WTC11 (cell line): Measurements from ENCODE around the gene GNLY. TPM values are rescaled to one million over a fixed set of nuclear protein-coding genes. Genes with fewer than 3 reads are reported as not detected.

ENCODE experiments used
- ATAC-seq: fragments of 200-7000 bp; cut with Tn5 transposase; 2 replicates; pipeline ENCODE4 v1.10.0; 2021; ENCODE audit warnings: mild to moderate bottlenecking, moderate library complexity
- CTCF ChIA-PET: fragments of 300-600 bp; sonication (Branson Sonifier 250); formaldehyde crosslinking; loops from one replicate; lab custom pipeline; 2021; ENCODE audit warnings: antibody characterized with exemption; lab: Charles Lee
- POLR2A ChIA-PET: fragments of 350-600 bp; sonication (Branson Sonifier 250); formaldehyde crosslinking; loops from one replicate; lab custom pipeline; 2021; ENCODE audit warnings: antibody characterized with exemption; lab: Charles Lee
- DNase-seq: peaks from one replicate; pipeline ENCODE4 v3.0.0; 2021; ENCODE audit warnings: low spot score
- H3K27ac Mint-ChIP-seq: 2 replicates; pipeline ENCODE4 v1.8.0; 2021; ENCODE audit warnings: mixed read lengths
- H3K27me3 Mint-ChIP-seq: 2 replicates; pipeline ENCODE4 v1.8.0; 2021; ENCODE audit warnings: low read depth, mild to moderate bottlenecking, moderate library complexity, mixed read lengths
- H3K36me3 Mint-ChIP-seq: 2 replicates; pipeline ENCODE4 v1.8.0; 2021; ENCODE audit warnings: mixed read lengths
- H3K4me1 Mint-ChIP-seq: 2 replicates; pipeline ENCODE4 v1.8.0; 2022; ENCODE audit warnings: mixed read lengths
- H3K4me3 Mint-ChIP-seq: 2 replicates; pipeline ENCODE4 v1.8.0; 2021; ENCODE audit warnings: mild to moderate bottlenecking, moderate library complexity, mixed read lengths
- H3K9me3 Mint-ChIP-seq: 2 replicates; pipeline ENCODE4 v1.8.0; 2021; ENCODE audit warnings: mixed read lengths
- E2F4 ChIP-seq: sonication (generic); formaldehyde crosslinking; IDR thresholded peaks from 2 replicates; pipeline ENCODE4 v1.8.1; 2022; ENCODE audit warnings: low read depth, mild to moderate bottlenecking, moderate library complexity, missing genetic modification reagents, borderline replicate concordance
- E2F5 ChIP-seq: sonication (generic); formaldehyde crosslinking; IDR thresholded peaks from 2 replicates; pipeline ENCODE4 v1.8.1; 2022; ENCODE audit warnings: mild to moderate bottlenecking, moderate library complexity, missing genetic modification reagents
- EMX1 ChIP-seq: fragments of 250-450 bp; sonication (Bioruptor Pico); IDR thresholded peaks from 2 replicates; pipeline ENCODE4 v1.8.0; 2021; ENCODE audit warnings: mild to moderate bottlenecking
- ETV6 ChIP-seq: sonication (generic); formaldehyde crosslinking; IDR thresholded peaks from 2 replicates; pipeline ENCODE4 v1.8.1; 2022; ENCODE audit warnings: mild to moderate bottlenecking, missing genetic modification reagents
- FOXJ3 ChIP-seq: sonication (generic); formaldehyde crosslinking; IDR thresholded peaks from 2 replicates; pipeline ENCODE4 v1.9.0; 2021; ENCODE audit warnings: missing genetic modification reagents, mild to moderate bottlenecking, borderline replicate concordance
- GABPB1 ChIP-seq: sonication (generic); formaldehyde crosslinking; IDR thresholded peaks from 2 replicates; pipeline ENCODE4 v1.8.1; 2023; ENCODE audit warnings: mild to moderate bottlenecking, missing genetic modification reagents
- JAZF1 ChIP-seq: fragments of 250-450 bp; sonication (Bioruptor Pico); IDR thresholded peaks from 2 replicates; pipeline ENCODE4 v1.9.0; 2021; ENCODE audit warnings: moderate library complexity, mild to moderate bottlenecking, inconsistent platforms
- MXD4 ChIP-seq: fragments of 250-450 bp; sonication (Bioruptor Pico); IDR thresholded peaks from 2 replicates; pipeline ENCODE4 v1.8.0; 2021; ENCODE audit warnings: mild to moderate bottlenecking, moderate library complexity, borderline replicate concordance
- MYBL2 ChIP-seq: sonication (generic); formaldehyde crosslinking; IDR thresholded peaks from 2 replicates; pipeline ENCODE4 v1.8.1; 2023; ENCODE audit warnings: mild to moderate bottlenecking, moderate library complexity, missing genetic modification reagents
- NFE2L1 ChIP-seq: sonication (generic); formaldehyde crosslinking; IDR thresholded peaks from 2 replicates; pipeline ENCODE4 v1.8.1; 2023; ENCODE audit warnings: missing genetic modification reagents
- NR2C2 ChIP-seq: sonication (generic); formaldehyde crosslinking; IDR thresholded peaks from 2 replicates; pipeline ENCODE4 v1.8.0; 2022; ENCODE audit warnings: mild to moderate bottlenecking, missing genetic modification reagents
- NR3C1 ChIP-seq: sonication (generic); formaldehyde crosslinking; conservative IDR thresholded peaks from 2 replicates; pipeline ENCODE4 v1.8.1; 2023; ENCODE audit warnings: low read depth, mild to moderate bottlenecking, missing genetic modification reagents
- OVOL2 ChIP-seq: fragments of 250-450 bp; sonication (Bioruptor Pico); IDR thresholded peaks from 2 replicates; pipeline ENCODE4 v1.9.0; 2021; ENCODE audit warnings: mild to moderate bottlenecking, borderline replicate concordance
- PREB ChIP-seq: sonication (generic); formaldehyde crosslinking; IDR thresholded peaks from 2 replicates; pipeline ENCODE4 v1.8.1; 2022; ENCODE audit warnings: mild to moderate bottlenecking, missing genetic modification reagents, moderate library complexity, borderline replicate concordance
- RELA ChIP-seq: sonication (generic); formaldehyde crosslinking; IDR thresholded peaks from 2 replicates; pipeline ENCODE4 v1.8.1; 2022; ENCODE audit warnings: missing genetic modification reagents, mild to moderate bottlenecking, borderline replicate concordance
- RORB ChIP-seq: fragments of 250-450 bp; sonication (Bioruptor Pico); IDR thresholded peaks from 2 replicates; pipeline ENCODE4 v1.9.0; 2021; ENCODE audit warnings: mild to moderate bottlenecking
- SMAD3 ChIP-seq: sonication (generic); formaldehyde crosslinking; IDR thresholded peaks from 2 replicates; pipeline ENCODE4 v1.8.0; 2022; ENCODE audit warnings: missing genetic modification reagents, mild to moderate bottlenecking, borderline replicate concordance
- SOX15 ChIP-seq: fragments of 250-450 bp; sonication (Bioruptor Pico); IDR thresholded peaks from 2 replicates; pipeline ENCODE4 v1.9.0; 2021; ENCODE audit warnings: mild to moderate bottlenecking
- TEAD4 ChIP-seq: sonication (generic); formaldehyde crosslinking; IDR thresholded peaks from 2 replicates; pipeline ENCODE4 v1.8.0; 2022; ENCODE audit warnings: mild to moderate bottlenecking, missing genetic modification reagents
- USF1 ChIP-seq: sonication (generic); formaldehyde crosslinking; IDR thresholded peaks from 2 replicates; pipeline ENCODE4 v1.8.0; 2022; ENCODE audit warnings: mild to moderate bottlenecking, missing genetic modification reagents
- ZBTB43 ChIP-seq: sonication (generic); formaldehyde crosslinking; IDR thresholded peaks from 2 replicates; pipeline ENCODE4 v1.8.1; 2023; ENCODE audit warnings: mild to moderate bottlenecking, missing genetic modification reagents
- ZNF138 ChIP-seq: sonication (generic); formaldehyde crosslinking; conservative IDR thresholded peaks from 2 replicates; pipeline ENCODE4 v1.8.1; 2022; ENCODE audit warnings: mild to moderate bottlenecking, moderate library complexity, missing genetic modification reagents
- ZNF219 ChIP-seq: sonication (generic); formaldehyde crosslinking; IDR thresholded peaks from 2 replicates; pipeline ENCODE4 v1.8.0; 2023; ENCODE audit warnings: missing genetic modification reagents, mild to moderate bottlenecking, borderline replicate concordance
- ZNF317 ChIP-seq: sonication (generic); formaldehyde crosslinking; IDR thresholded peaks from 2 replicates; pipeline ENCODE4 v1.8.1; 2023; ENCODE audit warnings: low read depth, mild to moderate bottlenecking, moderate library complexity, missing genetic modification reagents, borderline replicate concordance
- ZNF416 ChIP-seq: fragments of 250-450 bp; sonication (Bioruptor Pico); IDR thresholded peaks from 2 replicates; pipeline ENCODE4 v1.9.0; 2021; ENCODE audit warnings: mild to moderate bottlenecking, inconsistent platforms
- ZNF512 ChIP-seq: sonication (generic); formaldehyde crosslinking; IDR thresholded peaks from 2 replicates; pipeline ENCODE4 v1.8.1; 2022; ENCODE audit warnings: missing genetic modification reagents, borderline replicate concordance
- total RNA-seq: library from RNA; stranded (reverse); gene quantifications from 3 replicates; pipeline ENCODE4 v1.2.3, GENCODE V29; 2021

The GNLY gene
- total RNA-seq, 1 experiment from 2014 or later: not detected

GRCh38 chr2:85673716-85674375, 20.3 kb upstream of the GNLY start:
- Mint-ChIP-seq H3K9me3 (peaks cover 4% of the 10 kb centered on the region; the same call in 1 of the 2 replicates), H3K4me3 (no peak overlapping the region), H3K4me1 (peaks cover 21% of the 10 kb centered on the region), H3K27me3 (no peaks in the 10 kb centered on the region), H3K27ac (no peak overlapping the region), H3K36me3 (no peaks in the 10 kb centered on the region)
- TF ChIP-seq FOXJ3 (CRISPR knock-in tag) (no peak), RORB (CRISPR knock-in tag) (no peak), MXD4 (CRISPR knock-in tag) (no peak), GABPB1 (CRISPR knock-in tag) (no peak), EMX1 (CRISPR knock-in tag) (no peak), USF1 (CRISPR knock-in tag) (no peak), ZNF317 (CRISPR knock-in tag) (no peak), OVOL2 (CRISPR knock-in tag) (no peak), ZNF416 (CRISPR knock-in tag) (no peak), NR3C1 (CRISPR knock-in tag) (no peak), TEAD4 (CRISPR knock-in tag) (no peak), ZBTB43 (CRISPR knock-in tag) (no peak), JAZF1 (CRISPR knock-in tag) (no peak)
- ChIA-PET POLR2A (no interaction called here), CTCF (interaction anchor here (1.1 to 1.7 kb wide), 4 partner anchors 29 to 154 kb away, joined by 3 to 5 read pairs (median 4); no protein-coding TSS in a partner anchor)
- DNase-seq (no peak), ATAC-seq (no peak)

GRCh38 chr2:85674417-85674816, 19.7 kb upstream of the GNLY start:
- no peak overlapping the region for H3K4me3 Mint-ChIP-seq
- no peaks in the 10 kb centered on the region for H3K27me3 Mint-ChIP-seq
- CTCF ChIA-PET: interaction anchor here (1.4 to 1.7 kb wide), 2 partner anchors 32 to 37 kb away, joined by 4 to 5 read pairs; no protein-coding TSS in a partner anchor
- DNase-seq (no peak), ATAC-seq (no peak)
- POLR2A ChIA-PET: no interaction called here
- no peak overlapping the region for H3K27ac Mint-ChIP-seq
- no peaks in the 10 kb centered on the region for H3K36me3 Mint-ChIP-seq
- H3K4me1 Mint-ChIP-seq: peaks cover 24% of the 10 kb centered on the region
- peaks cover 4% of the 10 kb centered on the region; the same call in 1 of the 2 replicates for H3K9me3 Mint-ChIP-seq
- TF ChIP-seq PREB (CRISPR knock-in tag) (no peak), JAZF1 (CRISPR knock-in tag) (no peak), ETV6 (CRISPR knock-in tag) (no peak), MYBL2 (CRISPR knock-in tag) (no peak), ZNF219 (CRISPR knock-in tag) (no peak), ZNF512 (CRISPR knock-in tag) (no peak), NFE2L1 (CRISPR knock-in tag) (no peak), NR2C2 (CRISPR knock-in tag) (no peak), SMAD3 (CRISPR knock-in tag) (no peak), SOX15 (CRISPR knock-in tag) (no peak), E2F5 (CRISPR knock-in tag) (no peak), RELA (CRISPR knock-in tag) (no peak), E2F4 (no peak), ZNF416 (CRISPR knock-in tag) (no peak), ZNF138 (CRISPR knock-in tag) (no peak)
